Activated CD4-positive, alpha-beta T cell treated with anti-CD3 and anti-CD28 coated beads for 4 hours (primary cell): ENCODE results near the gene HSD3B1.
"Not testable (repeated sequence)": the region's sequence is repeated elsewhere in the genome, so short reads cannot be mapped to it uniquely, and the experiment has no call there.

Experiments
- DNase-seq, 2 donors: peaks; one replicate each; pipeline ENCODE4 v3.0.0-alpha.2; 2020

Gene HSD3B1

DNA sequence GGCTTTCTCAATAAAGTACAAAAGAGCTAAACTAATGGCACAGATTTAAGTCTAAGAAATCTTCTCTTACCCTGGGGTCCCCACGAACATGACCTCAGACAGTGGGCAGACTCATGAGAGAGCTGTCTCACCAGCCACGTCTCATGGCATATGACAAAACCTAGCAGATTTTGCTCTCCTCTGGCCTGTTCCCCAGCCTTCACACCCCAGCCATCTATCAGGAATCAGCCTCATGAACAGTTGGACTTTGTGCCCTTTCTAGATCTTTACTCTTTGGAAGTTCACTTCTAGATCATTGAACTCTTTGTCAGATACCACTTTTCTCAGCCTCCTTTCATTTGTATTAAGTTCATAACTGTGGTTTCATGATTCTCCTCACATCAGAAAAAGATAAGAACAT, 14.2 kb upstream of the HSD3B1 start:
- DNase-seq, result no peak

DNA sequence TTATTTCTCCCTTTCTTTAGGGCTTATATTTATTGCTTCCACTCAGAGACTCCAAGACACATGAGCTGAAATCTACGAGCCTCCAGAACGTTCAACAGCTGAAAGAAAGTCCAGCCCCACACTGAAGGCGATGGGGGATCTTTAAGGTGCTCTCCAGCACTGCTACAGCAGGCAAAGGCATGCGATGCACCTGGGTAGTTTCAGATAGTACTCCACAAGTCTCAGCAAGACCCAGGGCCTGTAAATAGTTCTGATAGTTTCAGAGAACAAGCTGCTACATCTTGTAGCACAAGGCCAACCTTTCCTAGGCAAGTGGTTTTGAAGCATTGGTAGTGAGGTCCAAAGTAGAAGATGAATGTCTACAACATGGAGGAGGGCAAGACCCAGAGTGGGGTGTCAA, 2.2 kb upstream of the HSD3B1 start:
- no peak for DNase-seq

DNA sequence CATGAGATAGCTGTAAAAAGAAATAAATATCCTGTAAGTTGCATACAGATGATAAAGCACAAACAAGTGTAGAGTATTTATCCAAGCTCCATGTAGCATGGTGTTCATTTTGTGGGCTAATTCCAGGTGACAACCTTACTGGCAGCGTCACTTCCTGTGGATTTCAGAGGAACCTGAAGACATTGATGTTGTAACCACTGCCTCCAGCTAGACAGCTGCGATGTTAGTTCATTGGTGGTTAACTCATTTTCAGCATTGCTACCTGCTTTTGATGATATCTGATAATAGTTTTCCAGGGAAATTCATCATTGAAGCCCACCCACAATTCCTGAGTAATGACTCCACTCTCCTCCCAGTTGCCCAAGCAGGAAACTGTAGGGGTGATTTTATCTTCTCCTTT, 3.0 kb downstream of the HSD3B1 start:
- DNase-seq, result no peak

DNA sequence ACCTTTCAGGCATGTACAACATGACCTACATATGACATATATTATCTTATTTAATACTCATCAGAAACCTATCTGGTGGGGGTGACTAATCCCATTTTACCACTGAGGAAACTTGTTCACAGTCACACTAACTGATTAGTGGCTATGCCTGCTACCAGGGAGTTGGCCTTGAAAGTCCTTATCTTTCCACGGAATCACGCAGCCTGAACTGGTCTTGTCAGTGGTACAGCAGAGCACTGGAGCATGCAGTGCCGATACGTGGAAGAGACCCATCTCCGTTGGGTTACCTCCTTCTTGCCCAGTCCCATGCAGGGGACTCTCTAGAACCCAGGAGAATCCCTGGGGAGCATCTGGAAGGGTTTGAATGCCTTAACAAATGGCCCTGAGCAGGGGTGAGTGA, 8.2 kb downstream of the HSD3B1 start:
- no peak for DNase-seq

DNA sequence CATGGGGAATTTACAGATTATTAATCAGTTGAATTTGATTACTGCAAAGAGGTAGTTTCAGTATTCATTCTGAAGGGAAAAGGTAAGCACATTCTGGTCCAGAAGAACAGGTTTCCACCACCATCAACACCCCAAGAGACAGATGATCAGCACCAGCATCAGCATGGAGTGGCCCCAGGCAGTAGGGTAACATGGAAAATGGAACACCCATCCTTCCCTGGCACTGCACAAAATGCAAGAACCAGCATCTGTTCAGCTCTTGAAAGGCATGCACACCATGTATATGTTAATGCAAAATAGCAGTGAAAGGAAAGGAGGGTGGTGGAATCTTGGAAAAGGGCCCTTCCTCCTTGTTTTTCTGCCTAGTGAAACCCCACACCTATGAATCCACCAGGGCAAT, 9.2 kb downstream of the HSD3B1 start:
- no peak for DNase-seq

DNA sequence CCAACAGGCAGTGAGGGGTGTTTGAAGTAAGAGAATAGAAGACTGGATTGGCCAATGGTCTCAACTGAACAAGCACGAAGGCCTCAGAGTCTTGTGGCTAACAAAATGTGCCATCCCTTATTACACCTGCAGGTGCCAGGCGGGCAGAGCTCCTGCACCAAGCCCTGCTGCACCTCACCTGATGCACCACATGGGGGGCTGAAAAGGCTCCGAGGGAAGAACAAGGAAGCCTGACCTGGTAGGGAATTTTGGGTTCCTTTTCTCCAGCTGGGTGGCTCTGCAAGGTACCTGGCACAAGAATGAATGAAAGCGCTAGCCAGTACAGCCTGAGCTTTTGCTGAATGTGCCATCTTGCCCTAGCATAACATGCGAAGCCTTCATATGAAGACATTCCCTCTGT, 9.7 kb downstream of the HSD3B1 start:
- no peak for DNase-seq

DNA sequence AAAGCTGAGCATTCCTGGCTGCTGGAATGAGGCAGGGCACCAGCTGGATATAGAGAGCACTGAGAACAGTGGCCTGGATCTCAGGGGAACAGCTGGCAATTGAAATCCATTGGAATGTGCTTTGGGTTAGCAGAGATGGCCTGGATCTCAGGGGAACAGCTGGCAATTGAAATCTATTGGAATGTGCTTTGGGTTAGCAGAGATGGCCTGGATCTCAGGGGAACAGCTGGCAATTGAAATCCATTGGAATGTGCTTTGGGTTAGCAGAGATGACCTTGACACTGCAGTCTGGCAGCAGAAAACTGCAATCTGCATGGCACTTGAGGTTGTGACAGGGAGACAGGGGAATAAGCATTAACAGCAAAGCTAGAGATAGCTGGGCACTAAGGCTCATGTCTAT, 10.7 kb downstream of the HSD3B1 start:
- not testable (repeated sequence) for DNase-seq

DNA sequence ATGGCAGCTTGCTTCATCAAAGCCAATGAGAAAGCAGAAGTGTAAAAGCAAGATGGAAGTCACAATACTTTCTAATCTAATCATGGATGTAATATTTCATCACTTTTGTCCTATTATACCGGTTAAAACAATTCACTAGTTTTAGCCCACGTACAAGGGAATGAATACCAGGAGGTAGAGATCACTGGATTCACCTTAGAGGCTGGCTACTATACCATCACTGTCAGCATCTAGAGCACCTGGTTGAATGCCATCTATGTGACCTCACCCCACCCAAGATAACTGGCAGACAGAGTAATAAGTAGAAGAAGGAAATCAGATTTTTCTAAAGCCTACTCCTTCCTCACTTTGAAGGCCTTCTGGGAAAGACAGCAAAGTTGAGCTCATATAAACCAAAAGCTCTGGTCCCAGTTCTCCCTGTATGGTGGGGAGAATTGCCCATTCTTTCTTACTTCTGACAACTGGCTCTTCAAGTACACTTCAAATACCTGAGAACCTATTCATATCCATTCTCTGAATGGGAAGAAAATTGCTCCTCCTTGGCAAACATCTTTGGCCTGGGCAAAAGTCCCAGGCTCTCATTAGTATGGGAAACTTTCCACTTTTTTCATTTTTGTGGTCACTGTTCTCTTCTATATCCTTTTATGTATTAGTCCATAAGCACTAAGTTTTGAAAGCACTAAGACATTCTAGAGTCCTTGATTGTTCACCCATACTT, 24.8 kb downstream of the HSD3B1 start:
- no peak for DNase-seq

DNA sequence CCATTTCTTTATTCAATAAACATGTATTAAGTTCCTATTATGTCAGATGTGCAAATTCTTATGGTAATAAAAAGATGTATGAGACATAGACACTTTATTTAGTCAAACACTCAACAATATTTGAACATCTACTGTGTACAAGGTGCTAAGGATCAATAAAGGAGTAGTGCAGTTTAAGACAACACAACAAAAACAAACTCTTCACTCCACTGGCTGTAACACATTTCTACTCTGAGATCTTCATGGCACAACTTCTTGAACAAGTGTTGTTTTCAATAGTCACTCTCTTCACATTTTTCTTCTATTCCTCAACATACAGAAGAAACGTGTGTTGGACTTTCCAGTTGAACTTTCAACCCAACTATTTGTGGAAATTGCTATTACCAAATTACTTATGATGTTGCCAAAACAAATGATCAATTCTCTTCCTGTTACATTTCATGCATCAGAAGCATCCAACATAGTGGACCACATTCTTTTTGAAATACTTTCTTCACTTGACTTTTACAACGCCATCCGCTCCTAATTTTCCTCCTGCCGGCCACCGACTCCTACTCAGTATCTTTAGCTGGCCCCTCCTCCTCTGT, 25.4 kb downstream of the HSD3B1 start:
- no peak for DNase-seq

DNA sequence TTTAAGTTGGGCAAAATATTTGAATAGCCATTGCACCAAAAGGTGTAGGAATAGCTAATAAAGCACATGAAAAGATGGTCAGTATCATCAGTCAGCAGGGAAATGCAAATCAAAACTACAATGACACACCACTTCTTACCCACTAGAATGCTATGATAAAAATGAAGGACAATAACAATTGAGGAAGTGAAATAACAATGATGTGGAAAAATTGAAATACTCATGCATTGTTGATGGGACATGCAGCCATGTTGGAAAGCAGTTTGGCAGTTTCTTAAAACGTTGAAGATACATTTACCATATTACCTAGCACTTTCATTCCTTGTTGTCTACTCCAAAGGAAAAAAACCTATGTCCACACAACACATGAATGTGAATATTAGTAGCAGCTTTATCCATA, 28.4 kb downstream of the HSD3B1 start:
- no peak for DNase-seq

DNA sequence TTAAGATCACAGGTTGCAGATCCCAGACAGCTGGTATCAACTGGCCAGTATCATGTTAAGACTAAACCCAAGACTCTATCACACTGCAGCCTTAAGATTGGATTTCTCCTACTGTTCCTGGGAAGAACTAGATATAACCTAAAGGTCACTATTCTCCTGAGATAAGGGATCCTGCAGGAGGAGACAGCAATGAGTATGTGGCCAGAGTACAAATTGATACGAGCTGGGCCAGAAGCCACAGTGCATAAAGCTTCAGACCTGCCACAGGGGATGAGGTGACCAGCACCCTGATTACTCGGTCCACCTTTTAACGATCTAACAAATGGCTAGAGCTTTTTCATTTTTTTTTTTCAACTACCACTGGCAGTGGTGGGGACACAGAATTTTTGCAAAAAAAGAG, 31.0 kb downstream of the HSD3B1 start:
- no peak for DNase-seq

DNA sequence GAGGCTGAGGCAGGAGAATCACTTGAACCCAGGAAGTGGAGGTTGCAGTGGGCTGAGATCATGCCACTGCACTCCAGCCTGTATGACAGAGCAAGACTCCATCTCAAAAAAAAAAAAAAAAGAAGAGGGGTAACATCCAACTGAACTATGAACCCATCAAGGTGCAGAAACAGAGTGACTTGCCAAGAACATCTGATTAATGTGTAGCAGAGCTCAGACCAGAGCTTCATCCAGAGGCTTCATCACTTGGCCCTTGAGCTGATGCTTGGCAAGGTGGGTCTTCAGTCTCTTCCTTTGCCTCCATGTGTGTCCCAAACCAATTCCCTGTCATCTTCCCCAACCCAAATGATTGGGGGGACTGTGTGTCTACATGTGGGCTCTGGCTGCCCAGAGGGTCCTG, 32.6 kb downstream of the HSD3B1 start:
- no peak for DNase-seq

DNA sequence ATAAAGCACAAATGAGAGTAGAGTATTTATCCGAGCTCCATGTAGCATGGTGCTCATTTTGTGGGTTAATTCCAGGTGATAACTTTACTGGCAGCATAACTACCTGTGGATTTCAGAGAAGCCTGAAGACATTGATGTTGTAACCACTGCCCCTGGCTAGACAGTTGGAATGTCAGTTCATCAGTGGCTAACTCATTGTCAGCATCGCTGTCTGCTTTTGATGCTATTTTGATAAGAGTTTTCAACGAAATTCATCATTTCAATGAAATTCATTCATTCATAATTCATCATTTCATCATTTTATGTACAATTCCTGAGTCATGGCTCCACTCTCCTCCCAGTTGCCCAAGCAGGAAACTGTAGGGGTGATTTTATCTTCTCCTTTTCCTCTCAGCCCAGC, 34.4 kb downstream of the HSD3B1 start:
- no peak for DNase-seq

DNA sequence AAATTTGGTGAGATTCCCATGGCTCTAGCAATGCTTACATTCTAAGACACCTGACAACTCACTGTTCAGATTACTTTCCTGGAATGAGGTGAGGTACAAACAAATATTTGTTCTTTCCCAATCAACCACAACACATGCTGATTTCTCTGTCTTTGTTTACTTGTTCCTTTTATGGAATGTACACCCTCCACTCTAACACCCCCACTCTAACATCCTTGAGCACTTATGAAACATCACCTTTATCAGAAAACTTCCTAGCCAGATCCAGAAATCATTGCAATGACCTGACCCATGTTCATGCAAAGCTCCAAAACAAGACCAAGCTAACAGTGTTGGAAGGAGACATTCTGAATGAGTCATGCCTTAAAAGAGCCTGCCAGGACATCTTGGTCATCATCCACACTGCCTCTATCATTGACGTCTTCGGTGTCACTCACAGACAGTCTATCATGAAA, 35.5 kb downstream of the HSD3B1 start:
- DNase-seq, result no peak

DNA sequence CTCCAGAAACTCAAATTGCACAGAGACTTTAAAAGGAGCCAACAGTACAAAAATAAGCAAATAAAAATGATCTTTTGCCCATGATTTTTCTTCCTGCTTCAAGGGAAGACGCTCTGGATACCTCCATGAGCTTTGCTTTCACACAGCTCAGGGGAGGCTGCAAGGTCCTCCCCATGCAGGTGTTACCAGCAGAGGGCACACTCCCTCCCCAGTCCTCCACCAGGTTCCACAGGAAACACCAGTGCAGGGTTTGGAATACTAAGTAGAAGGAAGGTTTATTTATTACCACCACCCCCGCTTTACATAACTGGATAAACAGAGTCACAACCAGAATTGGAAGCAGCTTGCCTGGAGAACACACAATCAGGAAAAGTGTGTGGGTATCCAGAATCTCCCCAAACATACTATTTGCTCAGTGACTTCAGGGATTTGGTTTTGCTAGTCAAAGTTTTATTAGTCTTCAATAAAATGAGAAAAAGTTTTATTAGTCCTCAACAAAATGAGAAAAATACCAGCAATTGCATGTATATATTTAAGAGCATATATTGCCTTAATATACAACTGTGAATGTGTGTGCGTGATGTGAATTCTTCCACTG, 37.3 kb downstream of the HSD3B1 start:
- no peak for DNase-seq

DNA sequence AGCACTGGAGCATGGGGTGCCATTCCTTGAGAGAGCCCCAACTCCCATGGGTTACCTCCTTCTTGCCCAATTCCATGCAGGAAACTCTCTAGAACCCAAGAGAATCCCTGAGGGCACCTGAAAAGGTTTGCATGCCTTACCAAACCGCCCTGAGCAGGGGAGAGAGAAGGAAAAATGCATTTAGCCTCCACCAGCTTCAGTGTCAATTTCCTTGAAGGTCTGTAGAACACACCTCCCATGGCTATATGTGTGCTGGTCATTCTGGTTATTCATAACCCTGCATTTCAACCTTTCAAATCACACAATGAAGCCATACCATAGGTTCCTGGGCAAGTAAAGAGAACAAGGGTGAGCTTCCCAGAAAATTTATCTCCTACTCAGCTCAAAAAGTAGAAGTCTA, 39.6 kb downstream of the HSD3B1 start:
- no peak for DNase-seq

DNA sequence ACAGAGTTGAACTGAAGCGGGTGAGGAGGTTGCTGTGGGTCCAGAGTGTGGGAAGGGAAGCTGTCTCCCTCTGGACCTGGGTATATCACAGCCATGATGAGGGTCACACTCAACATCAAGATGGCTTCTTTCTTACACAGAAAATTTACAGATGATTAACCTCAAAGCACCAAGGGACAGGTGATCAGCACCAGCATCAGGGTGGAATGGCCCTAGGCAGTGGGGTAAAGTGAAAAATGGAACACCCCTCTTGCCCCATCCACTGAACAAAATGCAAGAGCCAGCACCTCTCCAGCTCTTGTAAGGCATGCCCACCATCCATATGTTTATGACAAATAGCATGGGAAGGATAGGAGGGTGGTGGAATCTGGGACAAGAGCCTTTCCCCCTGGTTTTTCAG, 40.3 kb downstream of the HSD3B1 start:
- no peak for DNase-seq

DNA sequence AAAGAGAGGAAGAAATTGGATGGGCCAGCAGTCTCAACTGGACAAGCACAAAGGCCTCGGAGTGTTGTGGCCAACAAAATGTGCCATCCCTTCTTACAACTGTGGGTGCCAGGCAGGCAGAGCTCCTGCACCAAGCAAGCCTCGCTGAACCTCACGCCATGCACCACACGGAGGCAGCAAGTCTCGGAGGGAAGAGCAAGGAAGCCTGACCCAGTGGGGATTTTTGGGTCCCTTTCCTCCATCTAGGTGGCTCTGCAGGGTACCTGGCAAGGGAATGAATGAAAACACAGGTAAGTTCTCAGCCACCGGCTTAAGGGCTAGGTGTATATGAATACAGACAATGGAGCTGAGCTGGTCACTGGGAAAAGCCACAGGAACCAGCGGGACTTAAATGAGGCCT, 40.8 kb downstream of the HSD3B1 start:
- no peak for DNase-seq

DNA sequence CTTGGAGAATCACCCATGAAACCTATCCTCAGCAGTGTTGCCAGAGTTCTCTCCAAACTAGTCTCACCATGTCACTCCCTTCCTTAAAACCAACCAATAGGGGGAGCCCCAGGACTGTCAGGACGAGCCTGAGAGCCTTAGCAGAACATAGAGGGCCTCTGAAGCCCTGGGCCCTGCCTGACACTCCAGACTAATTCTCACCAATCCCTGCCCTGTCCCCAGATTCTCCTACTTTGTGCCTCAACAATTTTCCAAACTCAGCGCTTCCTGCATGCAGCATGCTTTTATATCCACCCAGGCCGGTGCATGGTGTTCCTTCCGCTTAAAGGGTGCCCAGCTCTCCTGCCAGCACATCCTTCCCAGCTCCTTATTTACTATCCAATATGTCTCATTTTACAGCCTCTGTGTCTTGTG, 42.7 kb downstream of the HSD3B1 start:
- DNase-seq, result no peak

DNA sequence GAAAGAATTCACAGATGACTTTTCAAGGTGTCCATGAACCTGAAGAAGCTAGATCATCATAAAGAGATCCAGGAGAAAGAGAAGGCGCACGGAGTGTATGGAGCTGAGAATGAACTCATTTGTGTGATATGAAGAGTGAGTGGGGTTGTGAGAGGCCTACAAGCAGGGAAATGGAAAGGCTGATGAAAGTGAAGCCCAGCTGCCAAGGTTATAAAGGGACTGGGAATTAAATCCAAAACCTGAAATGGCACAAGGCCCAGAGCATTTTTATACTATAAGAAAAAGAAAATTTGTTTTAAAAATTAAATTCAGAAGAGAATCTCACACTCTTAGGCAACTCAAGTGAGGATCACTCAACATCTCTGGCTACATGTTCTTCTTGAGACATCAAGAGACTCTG, 43.4 kb downstream of the HSD3B1 start:
- no peak for DNase-seq

DNA sequence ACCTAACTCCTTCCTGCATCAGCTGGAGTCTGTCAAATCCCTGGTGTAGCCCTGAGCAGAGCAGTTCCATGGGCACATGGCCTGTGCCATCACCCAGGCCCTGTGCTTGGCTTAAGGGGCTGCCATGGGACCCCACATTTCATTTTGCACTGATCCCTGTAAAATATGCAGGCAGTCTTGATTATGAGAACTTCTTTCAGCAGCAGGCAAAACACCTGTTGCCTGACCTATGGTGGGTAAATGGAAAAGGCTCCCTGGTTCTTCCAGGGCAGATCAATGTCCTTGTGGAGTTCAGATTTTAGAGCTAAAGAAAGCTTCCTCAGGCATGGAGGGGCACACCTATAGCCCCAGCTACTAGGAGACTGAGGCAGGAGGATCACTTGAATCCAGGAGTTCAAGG, 44.2 kb downstream of the HSD3B1 start:
- DNase-seq, result no peak

DNA sequence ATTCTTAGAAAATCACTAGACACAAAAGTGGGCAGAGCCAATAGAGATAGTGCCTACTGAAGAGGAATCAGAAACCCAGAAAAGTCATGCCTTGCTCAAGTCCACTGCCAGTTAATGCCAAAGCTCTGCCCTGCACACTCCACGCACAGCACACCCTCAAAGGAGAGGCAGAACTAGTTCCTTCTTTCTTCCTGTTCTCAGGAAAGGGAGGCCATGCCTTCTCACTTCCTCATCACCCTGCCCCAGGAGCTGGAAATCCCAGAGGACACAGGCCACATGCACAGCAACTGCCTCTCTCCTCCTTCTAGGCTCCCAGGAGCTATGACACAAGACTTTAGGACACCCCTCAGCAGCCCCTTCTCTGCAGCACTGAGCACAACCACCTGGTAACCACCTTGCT, 45.6 kb downstream of the HSD3B1 start:
- not testable (repeated sequence) for DNase-seq

DNA sequence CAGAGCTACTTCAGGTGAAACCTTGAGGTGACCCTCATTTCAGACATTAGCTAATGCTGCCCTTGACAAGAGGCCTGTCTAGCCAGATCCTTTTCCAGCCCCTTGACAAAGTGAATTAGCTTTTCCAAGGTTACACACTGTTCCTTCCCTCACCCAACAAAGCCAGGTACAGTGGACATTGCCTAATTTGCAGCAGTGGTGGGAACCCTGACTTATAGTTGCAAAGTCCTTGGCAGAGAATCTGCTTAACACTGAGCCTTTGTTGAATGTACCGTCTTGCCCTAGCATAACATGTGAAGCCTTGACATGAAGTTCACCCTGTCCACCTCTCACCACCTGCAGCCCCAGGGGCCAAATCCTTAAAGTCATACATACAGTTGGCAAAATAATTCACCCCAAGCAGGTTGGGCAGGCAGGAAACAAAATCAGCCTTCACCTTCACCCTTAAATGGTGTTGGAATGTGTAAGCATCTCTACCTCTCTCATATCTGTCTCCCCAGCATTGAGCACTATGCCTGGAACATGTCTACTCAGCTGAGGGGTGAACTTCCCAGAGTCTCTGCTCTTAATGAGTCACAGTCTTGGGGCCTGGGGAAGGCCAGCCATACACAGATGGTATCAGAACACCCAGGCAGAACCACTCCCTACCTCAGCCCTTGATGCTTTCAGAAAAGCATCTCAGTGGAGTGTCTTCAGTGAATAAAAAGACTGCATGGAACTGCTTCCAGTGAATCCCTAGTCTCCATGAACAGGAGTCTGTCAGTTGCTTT, 46.5 kb downstream of the HSD3B1 start:
- not testable (repeated sequence) for DNase-seq

DNA sequence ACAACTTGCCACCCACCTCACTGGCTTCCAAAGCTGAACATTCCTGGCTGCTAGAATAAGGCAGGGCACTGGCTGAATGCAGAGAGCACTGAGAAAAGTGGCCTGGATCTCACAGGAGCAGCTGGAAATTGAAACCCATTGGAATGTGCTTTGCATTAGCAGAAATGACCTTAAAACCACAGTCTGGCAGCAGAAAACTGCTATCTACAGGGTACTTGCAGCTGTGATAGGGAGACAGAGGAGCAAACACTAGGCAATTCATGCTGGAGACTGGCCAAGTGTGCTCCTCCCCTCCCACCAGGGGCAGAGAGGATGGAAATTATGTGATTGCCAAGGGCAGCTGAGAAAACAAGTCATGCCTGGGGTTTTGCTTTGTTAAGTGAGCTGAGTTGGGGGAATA, 47.2 kb downstream of the HSD3B1 start:
- DNase-seq, result no peak
